ENCODE measurements around the gene INPP5B.

GRCh38 chr1:37851262-37851661 lies 95.6 kb downstream of the INPP5B start:
- TF ChIP-seq CTCF (IDR thresholded peaks at IDR 0.05) = no peak
- TF ChIP-seq POLR2AphosphoS5 (IDR thresholded peaks at IDR 0.05) = no peak
- no peak for TF ChIP-seq EP300 (IDR thresholded peaks at IDR 0.05)
